ENCODE measurements around the gene NRARP. TPM values are rescaled to one million over a fixed set of nuclear protein-coding genes. Genes with fewer than 3 reads are reported as not detected.

Gene NRARP
- total and polyA plus RNA-seq, 2 of the 8 experiments (the other 6 are each of a cell fraction or from before 2014, with no cell fraction given), result 32.5 to 37.2 TPM

GRCh38 chr9:137297966-137298365, 4.1 kb downstream of the NRARP start:
- H2BK20ac ChIP-seq (ENCODE audit: low read length), result 0 out of 2 replicates have a peak overlapping the region, but pooled peaks have one; percentile 3
- peaks cover 3 to 32% (median 28%) of the 10 kb centered on the region in 4 experiments for H3K4me1 ChIP-seq (replicated peaks in 1 of 4; ENCODE audit: control insufficient read depth in 3 of 4, insufficient read depth in 4 of 4, low read length in 3 of 4)
- H2BK120ac ChIP-seq (replicated peaks; ENCODE audit: low read depth, low read length), result no peak overlapping the region
- H3K9ac ChIP-seq (replicated peaks in 1 of 4; ENCODE audit: extremely low read depth in 1 of 4, low read depth in 3 of 4, low read length in 3 of 4), result no peak overlapping the region
- H3K23ac ChIP-seq (ENCODE audit: insufficient read length), result no peak overlapping the region
- FAIRE-seq (no peak), DNase-seq (ENCODE audit: low read depth in 1 of 2, low spot score in 2 of 2) (peak in 1 of 2 experiments; percentile 54)
- H4K91ac ChIP-seq (replicated peaks; ENCODE audit: insufficient read length, low read length), result no peak overlapping the region
- ChIA-PET POLR2A (ENCODE audit: partially characterized antibody) (interaction anchor here (1.0 to 10.0 kb wide), 6 partner anchors 15 to 157 kb away, joined by 3 to 129 read pairs (median 4); partner anchors contain the start of genes TOR4A and TUBB4B), CTCF (ENCODE audit: partially characterized antibody) (interaction anchor here (1.0 to 2.6 kb wide), 4 partner anchors 11 to 125 kb away, joined by 3 to 9 read pairs (median 4); partner anchors contain the start of genes EXD3 and NOXA1)
- H3K27ac ChIP-seq (ENCODE audit: low read depth, low read length), result no peak overlapping the region
- no peak overlapping the region for H2AK5ac ChIP-seq (ENCODE audit: low read depth, low read length)
- H3K23me2 ChIP-seq (ENCODE audit: low read depth, low read length), result peaks cover 15% of the 10 kb centered on the region
- H3K79me1 ChIP-seq (ENCODE audit: low read depth, low read length), result peaks cover 3% of the 10 kb centered on the region
- no peak for TF ChIP-seq CBX5 (IDR thresholded peaks at IDR 0.05; ENCODE audit: low read depth, low read length)
- peak; percentile 30 for TF ChIP-seq EZH2 (IDR thresholded peaks at IDR 0.05; ENCODE audit: low read depth, low read length, severe bottlenecking)
- no peak for TF ChIP-seq CHD1 (IDR thresholded peaks at IDR 0.05; ENCODE audit: low read depth, low read length)
- H3K27me3 ChIP-seq (replicated peaks in 1 of 4; ENCODE audit: control insufficient read depth in 3 of 4, extremely low read depth in 1 of 4, insufficient read depth in 3 of 4, low read length in 3 of 4), result peaks cover 0 to 28% (median 14%) of the 10 kb centered on the region in 4 experiments; a peak in 5 of 7 replicates
- no peak overlapping the region for H3K14ac ChIP-seq (ENCODE audit: insufficient read length)
- no peak overlapping the region for H4K5ac ChIP-seq (ENCODE audit: insufficient read length, low read depth, low read length)
- 31% methylated on average over 7 of the region's 7 CpGs; no CpG with 5 or more reads in 1 of the 2 experiments for WGBS, 2 experiments (ENCODE audit: extremely low coverage in 1 of 2, insufficient coverage in 1 of 2, insufficient read length in 1 of 2, insufficient replicate concordance in 2 of 2, low coverage in 1 of 2, low lambda C conversion rate in 2 of 2, missing lambda C conversion rate in 1 of 2)
- H3K18ac ChIP-seq (ENCODE audit: extremely low read depth, low read length), result no peak overlapping the region
- peaks cover 0 to 4% of the 10 kb centered on the region in 2 experiments; a peak in 2 of 4 replicates for H3K9me3 ChIP-seq (ENCODE audit: insufficient read depth in 2 of 2, low read depth in 1 of 2, low read length in 1 of 2)
- peaks cover 0 to 3% of the 10 kb centered on the region in 2 experiments; a peak in 1 of 4 replicates for H3K79me2 ChIP-seq (ENCODE audit: control insufficient read depth in 1 of 2, insufficient read depth in 2 of 2, low read length in 2 of 2)
- H2BK15ac ChIP-seq (ENCODE audit: low read length), result no peak overlapping the region
- H4K20me1 ChIP-seq (replicated peaks in 1 of 2; ENCODE audit: control insufficient read depth in 1 of 2, insufficient read depth in 2 of 2, low read length in 2 of 2), result peaks cover 3 to 11% of the 10 kb centered on the region in 2 experiments
- no peaks in the 10 kb centered on the region for H3K36me3 ChIP-seq (ENCODE audit: control insufficient read depth in 2 of 4, insufficient read depth in 4 of 4, low read length in 3 of 4)
- H3K56ac ChIP-seq (replicated peaks; ENCODE audit: insufficient read length, low read depth, low read length), result no peak overlapping the region
- peak overlapping the region in 1 of 4 experiments; percentile 97; a peak in 2 of 8 replicates for H3K4me3 ChIP-seq (ENCODE audit: extremely low read depth in 1 of 4, insufficient read depth in 2 of 4, low read depth in 3 of 4, low read length in 4 of 4)
- H3K4ac ChIP-seq (replicated peaks; ENCODE audit: insufficient read length, low read depth, low read length), result no peak overlapping the region
- H2AFZ ChIP-seq (ENCODE audit: low read length), result no peak overlapping the region
- peak overlapping the region; percentile 87 to 98; a peak in 3 of 4 replicates for H3K4me2 ChIP-seq (ENCODE audit: insufficient read depth in 1 of 2, low read depth in 2 of 2, low read length in 2 of 2)
- H4K8ac ChIP-seq (ENCODE audit: extremely low read depth, insufficient read depth, low read length), result no peak overlapping the region
- H2BK12ac ChIP-seq (ENCODE audit: low read depth, low read length), result no peak overlapping the region
- H2BK5ac ChIP-seq (ENCODE audit: low read depth, low read length), result no peak overlapping the region
